Tibial artery (tissue), 4 donors: ENCODE measurements around the gene ASPHD1.
"Not testable (repeated sequence)": the region's sequence is repeated elsewhere in the genome, so short reads cannot be mapped to it uniquely, and the experiment has no call there.

Experiments used
- DNase-seq, 2 donors: peaks; one replicate each; pipeline ENCODE4 v3.0.0-alpha.2; 2019
- H3K27ac ChIP-seq, 2 donors: fragments of 200-600 bp; sonication (generic) in 1 of 2; 1 replicate in 1 of 2; 2 replicates in 1 of 2; pipeline ENCODE4 v1.5.1; 2018 to 2019; ENCODE audit warnings: mild to moderate bottlenecking in 1 of 2
- H3K27me3 ChIP-seq, 2 donors: fragments of 200-600 bp; sonication (generic) in 1 of 2; one replicate each; pipeline versions ENCODE4 v1.5.1 to v1.6.0; 2016 to 2019
- H3K36me3 ChIP-seq, 3 donors: fragments of 200-600 bp; sonication (generic) in 2 of 3; one replicate each; pipeline ENCODE4 v1.5.1; 2016 to 2019; ENCODE audit warnings: mild to moderate bottlenecking in 2 of 3
- H3K4me1 ChIP-seq, 4 donors: fragments of 200-600 bp; sonication (generic) in 2 of 4; 1 replicate in 3 of 4; 2 replicates in 1 of 4; pipeline ENCODE4 v1.5.1; 2016 to 2019
- H3K4me3 ChIP-seq, 2 donors: fragments of 200-600 bp; sonication (generic) in 1 of 2; 1 replicate in 1 of 2; 2 replicates in 1 of 2; pipeline ENCODE4 v1.5.1; 2018 to 2019; ENCODE audit warnings: mild to moderate bottlenecking in 2 of 2
- H3K9me3 ChIP-seq, 3 donors: fragments of 200-600 bp; sonication (generic) in 1 of 3; one replicate each; pipeline ENCODE4 v1.5.1; 2016 to 2019
- CTCF ChIP-seq, 2 experiments: fragments of 200-600 bp in 1 of 2; fragments of 450-650 bp in 1 of 2; IDR thresholded peaks; one replicate each; pipeline ENCODE4 v1.5.1; 2017 to 2019; ENCODE audit warnings: antibody characterized with exemption in 2 of 2, mild to moderate bottlenecking in 1 of 2, moderate library complexity in 1 of 2
- intact Hi-C: fragments of 100-400 bp; cut with DNase I; formaldehyde crosslinking; loops from one replicate; pipeline ENCODE4 v1.15.0; 2023; ENCODE audit warnings: low total_unique reads

Gene ASPHD1

DNA sequence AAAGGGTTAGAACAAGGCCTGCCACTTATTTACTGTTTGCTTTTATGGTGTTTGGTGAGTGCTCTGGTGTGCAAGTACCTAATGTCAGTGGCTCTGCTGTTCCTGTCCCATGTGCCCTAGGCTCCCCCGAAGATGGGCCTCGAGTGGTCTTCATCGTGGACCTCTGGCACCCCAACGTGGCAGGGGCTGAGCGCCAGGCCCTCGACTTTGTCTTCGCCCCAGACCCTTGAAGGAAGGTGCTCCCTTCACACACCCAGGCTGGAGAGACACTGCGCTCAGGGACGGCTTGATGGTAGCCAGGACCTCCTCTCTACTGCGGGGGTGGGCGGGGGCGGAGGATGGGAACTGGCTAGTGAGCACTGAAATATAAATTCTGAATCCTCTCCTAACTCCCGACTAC is 5.4 kb downstream of the ASPHD1 start:
- intact Hi-C loops: no loop called here
- H3K36me3 ChIP-seq: peaks cover 0 to 10% (median 0%) of the 10 kb centered on the region in 3 donors
- TF ChIP-seq CTCF (IDR thresholded peaks at IDR 0.05): no peak
- no peak overlapping the region for H3K27ac ChIP-seq
- H3K9me3 ChIP-seq: no peaks in the 10 kb centered on the region
- DNase-seq: no peak
- H3K4me3 ChIP-seq: no peak overlapping the region
- H3K4me1 ChIP-seq: peaks cover 0 to 7% (median 3%) of the 10 kb centered on the region in 4 donors
- H3K27me3 ChIP-seq: peaks cover 0 to 15% of the 10 kb centered on the region in 2 donors

DNA sequence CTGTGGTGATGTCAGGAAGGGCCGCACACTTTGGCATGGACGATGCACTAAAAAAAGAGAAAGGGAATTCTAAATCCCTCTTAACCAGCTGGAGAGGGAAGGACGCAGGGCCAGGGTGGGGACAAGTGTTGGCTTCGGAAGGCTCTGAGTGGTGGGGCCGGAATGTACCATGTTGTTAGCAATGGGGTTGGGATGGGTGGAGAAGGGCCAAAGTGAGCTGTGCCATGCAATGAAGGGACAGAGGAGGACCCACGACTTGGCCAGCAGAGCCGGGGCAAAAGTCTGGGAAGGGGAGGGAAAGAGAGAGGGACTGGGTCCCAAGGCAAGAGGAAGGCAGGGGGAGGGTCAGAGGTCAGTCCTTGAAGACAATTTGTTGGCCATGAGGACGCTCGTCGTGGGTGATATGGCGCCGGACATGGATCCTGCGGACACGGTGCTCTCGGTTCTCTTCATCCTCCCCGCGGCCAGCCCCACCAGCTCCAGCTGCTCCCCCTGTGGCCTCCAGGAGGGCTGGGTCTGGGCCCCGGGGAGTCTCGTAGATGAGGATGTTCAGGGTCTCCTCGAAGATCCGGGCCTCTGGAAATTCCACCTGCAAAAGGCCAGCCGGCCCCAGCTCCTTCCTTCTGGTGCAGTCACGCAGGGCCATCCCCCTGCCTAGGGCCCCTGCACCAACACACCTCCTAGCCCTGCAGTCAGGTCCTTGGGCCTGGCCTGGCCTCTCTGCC is 6.4 kb downstream of the ASPHD1 start:
- Histone ChIP-seq H3K4me3 (no peak overlapping the region), H3K27me3 (peaks cover 0 to 5% of the 10 kb centered on the region in 2 donors), H3K27ac (no peak overlapping the region), H3K4me1 (no peaks in the 10 kb centered on the region), H3K36me3 (peaks cover 0 to 18% (median 0%) of the 10 kb centered on the region in 3 donors), H3K9me3 (no peaks in the 10 kb centered on the region)
- DNase-seq: no peak
- intact Hi-C loops: no loop called here
- no peak for TF ChIP-seq CTCF (IDR thresholded peaks at IDR 0.05)

- no peak overlapping the region for H3K27ac ChIP-seq
Measured at GRCh38 chr16:29907973-29908372, 7.7 kb downstream of the ASPHD1 start.

GRCh38 chr16:29908719-29909220 is 8.5 kb downstream of the ASPHD1 start:
- Histone ChIP-seq H3K27me3 (no peaks in the 10 kb centered on the region), H3K36me3 (peaks cover 0 to 25% (median 0%) of the 10 kb centered on the region in 3 donors), H3K4me3 (no peak overlapping the region), H3K4me1 (no peaks in the 10 kb centered on the region), H3K27ac (no peak overlapping the region), H3K9me3 (no peaks in the 10 kb centered on the region)
- no peak for TF ChIP-seq CTCF (IDR thresholded peaks at IDR 0.05)
- intact Hi-C loops: no loop called here
- DNase-seq: no peak

More at GRCh38 chr16:29907973-29908372, 7.7 kb downstream of the ASPHD1 start:
- H3K27me3 ChIP-seq: no peaks in the 10 kb centered on the region
- H3K9me3 ChIP-seq: no peaks in the 10 kb centered on the region
- DNase-seq: no peak
- no peak for TF ChIP-seq CTCF (IDR thresholded peaks at IDR 0.05)
- H3K4me1 ChIP-seq: no peaks in the 10 kb centered on the region
- no peak overlapping the region for H3K4me3 ChIP-seq
- intact Hi-C loops: no loop called here
- H3K36me3 ChIP-seq: peaks cover 0 to 19% (median 0%) of the 10 kb centered on the region in 3 donors

GRCh38 chr16:29909391-29909790 is 9.1 kb downstream of the ASPHD1 start:
- DNase-seq: no peak
- Histone ChIP-seq H3K9me3 (no peaks in the 10 kb centered on the region), H3K27ac (no peak overlapping the region), H3K4me1 (no peaks in the 10 kb centered on the region), H3K36me3 (peaks cover 0 to 31% (median 0%) of the 10 kb centered on the region in 3 donors), H3K27me3 (no peaks in the 10 kb centered on the region), H3K4me3 (no peak overlapping the region)
- TF ChIP-seq CTCF (IDR thresholded peaks at IDR 0.05): no peak
- intact Hi-C loops: no loop called here

GRCh38 chr16:29909851-29910250 is 9.6 kb downstream of the ASPHD1 start:
- H3K4me3 ChIP-seq, intact Hi-C loops, H3K27me3 ChIP-seq, H3K4me1 ChIP-seq, H3K27ac ChIP-seq, H3K9me3 ChIP-seq: not testable (repeated sequence)
- peaks cover 0 to 35% (median 0%) of the 10 kb centered on the region in 3 donors for H3K36me3 ChIP-seq
- peak in 1 of 2 donors; percentile 23 for DNase-seq
